ENCODE results near the gene DICER1.

- TF ChIP-seq CTCF (conservative IDR thresholded peaks at IDR 0.05; ENCODE audit: low read length) (no peak), EZH2phosphoT487 (IDR thresholded peaks at IDR 0.05; ENCODE audit: borderline replicate concordance) (no peak)
Observed at GRCh38 chr14:95183532-95184412, 26.4 kb upstream of the DICER1 start.

All from Loucy (cell line).